K562 (cell line): ENCODE measurements around the gene OBSL1. TPM values are rescaled to one million over a fixed set of nuclear protein-coding genes. Genes with fewer than 3 reads are reported as not detected.

Source experiments
- CBFB ChIP-seq: sonication (generic); formaldehyde crosslinking; IDR thresholded peaks from 2 replicates; pipeline ENCODE4 v1.4.0; 2020; ENCODE audit warnings: mild to moderate bottlenecking, missing genetic modification reagents
- E2F8 ChIP-seq: fragments of 450-650 bp; IDR thresholded peaks from 2 replicates; pipeline ENCODE4 v1.7.1; 2018; ENCODE audit warnings: mild to moderate bottlenecking, low read depth; ENCODE audit not compliant: partially characterized antibody
- GTF2E2 ChIP-seq: fragments of 200-800 bp; sonication (Bioruptor generic); IDR thresholded peaks from 2 replicates; pipeline ENCODE4 v1.6.1; 2016; ENCODE audit warnings: missing genetic modification characterization, missing compliant biosample characterization
- KAT7 ChIP-seq: sonication (generic); formaldehyde crosslinking; IDR thresholded peaks from 2 replicates; pipeline ENCODE4 v1.8.0; 2022; ENCODE audit warnings: missing genetic modification reagents, mild to moderate bottlenecking, borderline replicate concordance
- NR0B1 ChIP-seq: fragments of 450-650 bp; IDR thresholded peaks from one replicate; pipeline ENCODE4 v1.6.1; 2018; ENCODE audit warnings: mild to moderate bottlenecking, moderate library complexity; ENCODE audit not compliant: partially characterized antibody
- SPI1 ChIP-seq: IDR thresholded peaks from 2 replicates; pipeline ENCODE4 v1.6.1; 2011; ENCODE audit warnings: low read depth, low read length, control low read depth, borderline replicate concordance
- ZNF77 ChIP-seq: fragments of 250-450 bp; sonication (Bioruptor Pico); IDR thresholded peaks from 2 replicates; pipeline ENCODE4 v1.5.0; 2020
- polyA plus RNA-seq, 8 experiments: library from polyadenylated mRNA; depleted of rRNA in 4 of 8; stranded (reverse) in 5 of 8; unstranded in 3 of 8; fragments of >200 nt; fragmentation: Nextera tagmentation in 2 of 8; fragmentation: Illumina TruSeq in 1 of 8; extraction: Ambion mirVana in 2 of 8; extraction: Trizol in 1 of 8; gene quantifications; 2 replicates each; pipeline versions ENCODE4 v1.2.1 to v1.2.3, GENCODE V29; 2011 to 2014; ENCODE audit warnings: inconsistent platforms in 1 of 8, missing spikeins in 1 of 8
- total RNA-seq, 7 experiments: library from RNA; depleted of rRNA in 6 of 7; stranded (reverse); fragments of >200 nt in 6 of 7; fragmentation: Illumina TruSeq in 2 of 7; extraction: Trizol in 2 of 7; gene quantifications; 2 replicates each; pipeline versions ENCODE4 v1.2.1 to v1.2.3, GENCODE V29; 2011 to 2021; ENCODE audit warnings: low replicate concordance in 1 of 7
- TF ChIP-seq, protein P1 (sequence below): fragments of 200-400 bp; formaldehyde crosslinking; IDR thresholded peaks from 2 replicates; pipeline ENCODE4 v1.6.1; 2017; ENCODE audit warnings: mild to moderate bottlenecking, low read depth, low read length, moderate library complexity
- TF ChIP-seq, protein P2 (sequence below): fragments of 250-450 bp; sonication (Bioruptor Pico); IDR thresholded peaks from 2 replicates; pipeline ENCODE4 v1.8.0; 2022; ENCODE audit warnings: inconsistent platforms
- TF ChIP-seq, protein P3 (sequence below): fragments of 450-650 bp; IDR thresholded peaks from 2 replicates; pipeline ENCODE4 v1.6.1; 2016; ENCODE audit warnings: low read depth

Gene OBSL1
- total and polyA plus RNA-seq, 9 of the 15 experiments (the other 6 are each of a cell fraction or from before 2014, with no cell fraction given), result 1.2 to 26.6 (median 8.6) TPM

- TF ChIP-seq ZNF77 (CRISPR knock-in tag), result no peak
- TF ChIP-seq, protein P1, sequence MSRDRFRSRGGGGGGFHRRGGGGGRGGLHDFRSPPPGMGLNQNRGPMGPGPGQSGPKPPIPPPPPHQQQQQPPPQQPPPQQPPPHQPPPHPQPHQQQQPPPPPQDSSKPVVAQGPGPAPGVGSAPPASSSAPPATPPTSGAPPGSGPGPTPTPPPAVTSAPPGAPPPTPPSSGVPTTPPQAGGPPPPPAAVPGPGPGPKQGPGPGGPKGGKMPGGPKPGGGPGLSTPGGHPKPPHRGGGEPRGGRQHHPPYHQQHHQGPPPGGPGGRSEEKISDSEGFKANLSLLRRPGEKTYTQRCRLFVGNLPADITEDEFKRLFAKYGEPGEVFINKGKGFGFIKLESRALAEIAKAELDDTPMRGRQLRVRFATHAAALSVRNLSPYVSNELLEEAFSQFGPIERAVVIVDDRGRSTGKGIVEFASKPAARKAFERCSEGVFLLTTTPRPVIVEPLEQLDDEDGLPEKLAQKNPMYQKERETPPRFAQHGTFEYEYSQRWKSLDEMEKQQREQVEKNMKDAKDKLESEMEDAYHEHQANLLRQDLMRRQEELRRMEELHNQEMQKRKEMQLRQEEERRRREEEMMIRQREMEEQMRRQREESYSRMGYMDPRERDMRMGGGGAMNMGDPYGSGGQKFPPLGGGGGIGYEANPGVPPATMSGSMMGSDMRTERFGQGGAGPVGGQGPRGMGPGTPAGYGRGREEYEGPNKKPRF, result no peak
- TF ChIP-seq, protein P2, sequence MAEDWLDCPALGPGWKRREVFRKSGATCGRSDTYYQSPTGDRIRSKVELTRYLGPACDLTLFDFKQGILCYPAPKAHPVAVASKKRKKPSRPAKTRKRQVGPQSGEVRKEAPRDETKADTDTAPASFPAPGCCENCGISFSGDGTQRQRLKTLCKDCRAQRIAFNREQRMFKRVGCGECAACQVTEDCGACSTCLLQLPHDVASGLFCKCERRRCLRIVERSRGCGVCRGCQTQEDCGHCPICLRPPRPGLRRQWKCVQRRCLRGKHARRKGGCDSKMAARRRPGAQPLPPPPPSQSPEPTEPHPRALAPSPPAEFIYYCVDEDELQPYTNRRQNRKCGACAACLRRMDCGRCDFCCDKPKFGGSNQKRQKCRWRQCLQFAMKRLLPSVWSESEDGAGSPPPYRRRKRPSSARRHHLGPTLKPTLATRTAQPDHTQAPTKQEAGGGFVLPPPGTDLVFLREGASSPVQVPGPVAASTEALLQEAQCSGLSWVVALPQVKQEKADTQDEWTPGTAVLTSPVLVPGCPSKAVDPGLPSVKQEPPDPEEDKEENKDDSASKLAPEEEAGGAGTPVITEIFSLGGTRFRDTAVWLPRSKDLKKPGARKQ (CRISPR knock-in tag), result no peak
- TF ChIP-seq, protein P3, sequence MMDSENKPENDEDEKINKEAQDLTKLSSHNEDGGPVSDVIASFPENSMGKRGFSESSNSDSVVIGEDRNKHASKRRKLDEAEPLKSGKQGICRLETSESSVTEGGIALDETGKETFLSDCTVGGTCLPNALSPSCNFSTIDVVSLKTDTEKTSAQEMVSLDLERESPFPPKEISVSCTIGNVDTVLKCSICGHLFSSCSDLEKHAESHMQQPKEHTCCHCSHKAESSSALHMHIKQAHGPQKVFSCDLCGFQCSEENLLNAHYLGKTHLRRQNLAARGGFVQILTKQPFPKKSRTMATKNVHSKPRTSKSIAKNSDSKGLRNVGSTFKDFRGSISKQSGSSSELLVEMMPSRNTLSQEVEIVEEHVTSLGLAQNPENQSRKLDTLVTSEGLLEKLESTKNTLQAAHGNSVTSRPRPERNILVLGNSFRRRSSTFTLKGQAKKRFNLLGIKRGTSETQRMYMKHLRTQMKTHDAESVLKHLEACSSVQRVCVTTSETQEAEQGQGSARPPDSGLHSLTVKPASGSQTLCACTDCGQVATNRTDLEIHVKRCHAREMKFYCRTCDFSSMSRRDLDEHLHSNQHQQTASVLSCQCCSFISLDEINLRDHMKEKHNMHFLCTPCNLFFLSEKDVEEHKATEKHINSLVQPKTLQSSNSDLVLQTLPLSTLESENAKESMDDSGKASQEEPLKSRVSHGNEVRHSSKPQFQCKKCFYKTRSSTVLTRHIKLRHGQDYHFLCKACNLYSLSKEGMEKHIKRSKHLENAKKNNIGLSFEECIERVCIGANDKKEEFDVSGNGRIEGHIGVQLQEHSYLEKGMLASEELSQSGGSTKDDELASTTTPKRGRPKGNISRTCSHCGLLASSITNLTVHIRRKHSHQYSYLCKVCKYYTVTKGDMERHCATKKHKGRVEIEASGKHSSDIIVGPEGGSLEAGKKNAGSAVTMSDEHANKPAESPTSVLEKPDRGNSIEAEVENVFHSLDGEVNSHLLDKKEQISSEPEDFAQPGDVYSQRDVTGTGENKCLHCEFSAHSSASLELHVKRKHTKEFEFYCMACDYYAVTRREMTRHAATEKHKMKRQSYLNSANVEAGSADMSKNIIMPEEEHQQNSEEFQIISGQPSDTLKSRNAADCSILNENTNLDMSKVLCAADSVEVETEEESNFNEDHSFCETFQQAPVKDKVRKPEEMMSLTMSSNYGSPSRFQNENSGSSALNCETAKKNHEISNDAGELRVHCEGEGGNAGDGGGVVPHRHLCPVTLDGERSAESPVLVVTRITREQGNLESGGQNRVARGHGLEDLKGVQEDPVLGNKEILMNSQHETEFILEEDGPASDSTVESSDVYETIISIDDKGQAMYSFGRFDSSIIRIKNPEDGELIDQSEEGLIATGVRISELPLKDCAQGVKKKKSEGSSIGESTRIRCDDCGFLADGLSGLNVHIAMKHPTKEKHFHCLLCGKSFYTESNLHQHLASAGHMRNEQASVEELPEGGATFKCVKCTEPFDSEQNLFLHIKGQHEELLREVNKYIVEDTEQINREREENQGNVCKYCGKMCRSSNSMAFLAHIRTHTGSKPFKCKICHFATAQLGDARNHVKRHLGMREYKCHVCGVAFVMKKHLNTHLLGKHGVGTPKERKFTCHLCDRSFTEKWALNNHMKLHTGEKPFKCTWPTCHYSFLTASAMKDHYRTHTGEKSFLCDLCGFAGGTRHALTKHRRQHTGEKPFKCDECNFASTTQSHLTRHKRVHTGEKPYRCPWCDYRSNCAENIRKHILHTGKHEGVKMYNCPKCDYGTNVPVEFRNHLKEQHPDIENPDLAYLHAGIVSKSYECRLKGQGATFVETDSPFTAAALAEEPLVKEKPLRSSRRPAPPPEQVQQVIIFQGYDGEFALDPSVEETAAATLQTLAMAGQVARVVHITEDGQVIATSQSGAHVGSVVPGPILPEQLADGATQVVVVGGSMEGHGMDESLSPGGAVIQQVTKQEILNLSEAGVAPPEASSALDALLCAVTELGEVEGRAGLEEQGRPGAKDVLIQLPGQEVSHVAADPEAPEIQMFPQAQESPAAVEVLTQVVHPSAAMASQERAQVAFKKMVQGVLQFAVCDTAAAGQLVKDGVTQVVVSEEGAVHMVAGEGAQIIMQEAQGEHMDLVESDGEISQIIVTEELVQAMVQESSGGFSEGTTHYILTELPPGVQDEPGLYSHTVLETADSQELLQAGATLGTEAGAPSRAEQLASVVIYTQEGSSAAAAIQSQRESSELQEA, result no peak
- TF ChIP-seq SPI1, result no peak
- no peak for TF ChIP-seq E2F8
- TF ChIP-seq NR0B1, result no peak
- no peak for TF ChIP-seq CBFB (CRISPR knock-in tag)
- peak; percentile 81; the same call in 1 of the 2 replicates for TF ChIP-seq KAT7
- no peak for TF ChIP-seq GTF2E2 (tag)
These were observed 57.1 kb downstream of the OBSL1 start, which contains the start of gene ASIC4 (continued) for GRCh38 chr2:219514196-219514761.
